NCI-H2171 treated with DMSO at 0.1 percent for 48 hours (cell line): ENCODE data around the gene TRIAP1.
"Not testable (repeated sequence)": the region's sequence is repeated elsewhere in the genome, so short reads cannot be mapped to it uniquely, and the experiment has no call there.

ENCODE experiments used
- DNase-seq: peaks from one replicate; lab custom pipeline; 2025; lab: John Stamatoyannopoulos, UW

TRIAP1 gene

DNA sequence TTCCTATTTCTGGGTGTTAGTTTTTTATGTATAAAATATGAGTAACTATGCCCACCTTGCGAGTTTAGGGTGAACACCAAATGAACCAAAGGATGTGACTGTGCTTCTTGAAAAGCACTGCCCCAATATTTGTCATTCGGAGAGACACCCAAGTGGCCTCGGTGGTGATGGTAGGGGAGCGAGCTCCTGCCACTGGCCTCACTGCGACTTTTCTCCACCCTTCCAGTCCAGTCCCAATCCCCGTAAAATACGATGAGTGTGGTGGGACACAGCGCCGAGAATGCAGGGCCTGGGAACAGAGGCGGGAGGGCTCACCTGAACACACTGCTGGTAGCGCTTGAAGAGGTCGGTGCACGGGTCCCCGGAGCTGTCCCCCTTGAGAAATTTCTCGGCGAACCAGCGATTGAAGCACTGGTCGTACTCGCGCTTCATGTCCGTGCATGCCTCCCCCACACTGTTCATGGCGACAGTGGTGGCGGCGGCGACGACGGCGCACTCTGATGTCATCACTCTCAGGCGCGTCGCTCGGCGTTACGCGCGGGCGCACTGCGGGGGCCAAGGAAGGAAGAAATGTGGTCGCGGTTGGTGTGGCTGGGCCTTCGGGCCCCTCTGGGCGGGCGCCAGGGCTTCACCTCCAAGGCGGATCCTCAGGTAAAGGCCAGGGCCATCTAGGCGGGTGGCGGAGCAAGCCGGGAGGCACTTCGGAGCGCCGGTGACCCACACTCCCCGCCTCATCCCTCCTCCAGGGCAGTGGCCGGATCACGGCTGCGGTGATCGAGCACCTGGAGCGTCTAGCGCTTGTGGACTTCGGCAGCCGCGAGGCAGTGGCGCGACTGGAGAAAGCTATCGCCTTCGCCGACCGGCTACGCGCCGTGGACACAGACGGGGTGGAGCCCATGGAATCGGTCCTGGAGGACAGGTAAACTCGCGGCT lies at the start of gene TRIAP1, which contains the start of gene GATC:
TSS of gene TRIAP1 (minus strand) at position 474 of the 933 bp plus-strand sequence. CDS start at position 462, 12 bp downstream.
TSS of gene GATC (plus strand) at position 534 of the 933 bp plus-strand sequence. CDS start at position 571, 37 bp downstream.
- peak; percentile 82 for DNase-seq

DNA sequence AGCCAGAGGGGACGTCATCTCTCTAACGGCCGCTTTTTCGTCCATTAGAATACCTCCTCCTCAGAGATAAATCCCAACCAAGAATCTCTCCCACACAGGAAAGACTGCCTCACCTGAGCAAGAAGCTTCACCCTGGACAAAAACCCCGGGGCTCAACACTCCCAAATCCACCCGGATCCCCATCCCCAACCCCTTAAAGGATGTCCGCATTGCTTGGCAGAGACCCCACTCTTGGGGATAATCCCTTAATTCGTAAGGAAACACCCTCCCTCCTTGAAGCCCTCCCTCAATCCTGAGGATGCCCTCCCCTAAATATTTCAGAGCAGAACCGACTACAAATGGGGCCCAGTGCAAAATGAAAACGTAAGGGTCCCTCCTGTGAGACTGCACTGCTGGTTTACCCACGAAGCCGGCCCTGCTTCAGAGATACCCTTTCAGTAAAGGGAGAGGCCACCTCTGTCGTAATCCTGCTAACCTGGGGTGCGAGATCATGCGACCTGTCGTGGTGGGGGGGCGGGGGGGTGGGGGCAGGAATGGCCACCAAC lies 49.1 kb upstream of the TRIAP1 start:
- no peak for DNase-seq

DNA sequence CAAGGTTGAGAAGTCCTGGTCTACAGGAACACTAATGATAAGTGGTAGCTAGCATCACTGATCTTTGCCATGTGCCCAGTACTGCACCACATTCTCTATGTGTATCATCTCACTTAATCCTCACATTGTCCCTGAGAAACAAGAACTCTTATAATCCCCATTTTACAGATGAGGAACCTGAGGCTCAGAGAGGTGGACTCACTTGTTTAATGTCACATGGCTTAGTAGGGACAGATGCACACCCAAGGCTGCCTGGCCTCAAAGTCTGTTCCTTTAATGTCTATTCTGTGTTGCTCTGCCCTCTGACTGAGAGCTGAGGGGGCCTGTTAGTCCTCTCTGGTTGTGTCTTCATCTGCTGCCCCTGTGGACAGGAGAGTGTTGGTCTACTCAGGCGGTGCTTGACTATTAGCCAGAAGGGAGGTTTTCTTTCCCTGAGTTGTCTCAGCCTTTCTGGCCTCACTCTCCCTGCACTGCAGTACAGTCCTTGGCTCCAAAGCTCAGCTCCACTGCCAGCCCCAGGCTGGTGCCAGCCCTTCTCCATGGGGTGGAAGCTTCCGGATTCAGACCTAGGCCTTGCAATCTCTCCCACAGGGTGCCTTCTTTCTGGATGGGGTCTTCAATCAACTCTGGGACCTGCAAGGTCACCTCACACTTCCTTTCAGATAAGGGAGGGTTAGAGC lies 44.8 kb upstream of the TRIAP1 start:
- no peak for DNase-seq

DNA sequence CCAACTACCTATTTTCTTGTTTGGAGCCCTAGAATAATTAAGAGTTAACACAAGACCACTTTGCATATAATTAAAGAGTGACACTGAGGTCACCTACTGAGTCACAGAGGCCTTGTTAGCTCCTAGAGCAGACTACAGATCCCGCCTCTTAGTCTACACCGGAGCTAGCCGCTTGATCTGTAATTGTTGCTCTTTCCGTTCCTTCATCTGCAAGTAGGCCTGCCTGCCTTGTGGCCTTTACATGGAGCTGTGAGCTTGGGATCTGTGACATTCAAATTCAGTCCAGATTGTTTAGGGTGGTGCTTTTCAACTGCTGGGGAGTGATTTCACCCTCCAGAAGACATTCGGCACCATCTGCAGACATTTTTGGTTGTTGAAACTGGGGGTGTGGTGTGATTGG lies 44.1 kb upstream of the TRIAP1 start:
- DNase-seq, result no peak

DNA sequence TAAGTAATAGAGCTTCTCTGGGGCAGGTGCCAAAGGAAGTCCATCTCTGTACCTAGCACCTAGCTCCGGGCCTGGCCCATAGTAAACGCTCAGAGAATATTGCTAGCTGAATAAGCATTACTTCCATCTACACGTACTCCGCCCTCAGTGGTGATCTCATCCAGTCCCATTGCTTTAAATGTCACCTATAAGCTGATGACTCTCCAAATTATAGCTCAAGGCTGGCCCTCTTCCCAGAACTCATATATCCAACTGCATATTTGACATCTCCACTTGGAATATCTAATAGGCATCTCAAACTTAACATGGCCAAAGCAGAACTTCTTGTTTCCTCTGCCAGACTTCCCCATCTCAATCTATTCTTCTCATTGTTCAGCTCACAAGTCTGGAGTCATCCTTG lies 42.8 kb upstream of the TRIAP1 start:
- DNase-seq, result no peak

DNA sequence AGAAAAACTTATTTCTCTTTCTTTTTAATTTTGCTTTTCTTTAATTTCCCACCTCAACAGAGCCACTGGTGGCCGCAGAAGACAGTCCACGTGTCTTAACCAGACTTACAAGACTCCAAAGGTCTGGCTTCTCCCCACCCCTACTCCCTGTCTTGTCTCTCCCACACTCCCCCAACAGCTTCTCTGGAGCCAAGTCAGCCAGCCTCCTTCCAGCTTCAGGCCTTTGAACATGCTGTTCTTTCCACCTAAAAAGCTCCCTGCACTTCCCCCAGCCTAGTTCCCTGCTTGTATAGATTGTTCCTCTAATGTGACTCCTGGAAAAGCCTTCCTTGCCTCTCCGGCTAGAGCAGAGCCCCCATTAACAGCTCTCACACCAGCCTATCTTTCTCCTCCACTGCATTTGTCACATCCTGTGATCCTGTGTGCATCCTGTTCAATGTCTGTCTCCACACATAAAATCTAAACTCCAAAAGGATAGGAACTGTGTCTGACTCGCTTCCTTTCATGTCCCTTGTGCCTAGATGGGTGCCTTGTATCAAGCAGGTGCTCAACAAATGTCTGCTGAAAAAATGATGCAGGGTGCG lies 42.0 kb upstream of the TRIAP1 start:
- DNase-seq, result no peak

DNA sequence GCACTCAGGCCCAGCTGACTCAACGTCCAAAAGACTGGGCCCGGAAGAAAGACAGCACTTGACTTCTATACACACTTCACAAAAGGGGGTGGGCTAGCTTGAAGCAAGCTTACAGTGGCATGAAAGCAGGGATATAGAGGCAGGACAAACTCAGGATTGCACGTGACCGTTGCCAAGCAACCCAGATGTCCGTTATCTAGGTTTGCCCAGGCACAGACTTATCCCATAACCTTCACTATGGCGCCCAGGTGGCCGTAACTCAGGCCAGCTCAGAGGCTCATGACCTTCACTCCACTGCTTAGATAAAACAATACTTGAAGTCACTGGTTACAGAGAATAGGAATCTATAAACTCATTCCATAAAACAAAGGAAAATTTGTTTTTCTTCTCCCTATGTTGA lies 41.4 kb upstream of the TRIAP1 start:
- not testable (repeated sequence) for DNase-seq

DNA sequence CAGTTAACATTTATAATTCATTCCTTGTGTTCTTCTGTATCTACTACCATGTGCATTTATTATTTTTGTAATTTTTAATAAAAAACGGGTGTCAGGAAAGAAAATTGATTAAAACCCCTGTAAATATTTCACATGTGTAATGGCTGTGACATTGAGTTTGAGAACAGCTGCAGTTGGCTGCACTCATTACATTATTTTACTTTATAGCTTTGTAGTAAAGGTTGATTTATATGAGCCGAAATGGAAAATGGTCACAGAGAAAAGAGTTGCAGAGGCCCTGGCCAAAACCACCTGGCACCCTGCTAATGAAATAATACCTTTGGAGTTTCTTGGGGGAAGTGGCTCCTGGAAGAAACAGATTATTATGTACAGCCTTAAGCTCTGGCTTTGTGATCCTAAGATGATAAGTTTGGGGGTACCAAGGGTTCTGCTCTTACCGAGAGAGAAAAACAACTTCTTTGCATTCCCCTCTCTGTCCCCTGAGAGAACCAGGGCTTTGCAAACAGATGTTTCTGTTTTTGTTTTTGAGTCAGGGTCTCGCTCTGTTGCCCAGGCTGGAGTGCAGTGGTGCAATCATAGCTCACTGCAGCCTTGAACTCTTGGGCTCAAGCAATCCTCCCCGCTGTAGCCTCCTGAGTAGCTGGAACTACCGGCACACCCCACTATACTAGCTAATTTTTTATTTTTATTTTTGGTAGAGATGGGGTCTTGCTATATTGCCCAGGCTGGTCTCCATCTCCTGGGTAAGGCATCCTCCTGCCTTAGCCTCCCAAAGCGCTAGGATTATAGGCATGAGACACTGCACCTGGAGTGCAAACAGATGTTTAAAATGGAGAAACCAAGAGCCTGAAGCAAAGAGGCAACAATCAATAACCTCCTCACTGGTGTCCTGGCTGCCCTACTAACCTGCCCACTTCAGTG lies 40.0 kb upstream of the TRIAP1 start:
- DNase-seq, result no peak

DNA sequence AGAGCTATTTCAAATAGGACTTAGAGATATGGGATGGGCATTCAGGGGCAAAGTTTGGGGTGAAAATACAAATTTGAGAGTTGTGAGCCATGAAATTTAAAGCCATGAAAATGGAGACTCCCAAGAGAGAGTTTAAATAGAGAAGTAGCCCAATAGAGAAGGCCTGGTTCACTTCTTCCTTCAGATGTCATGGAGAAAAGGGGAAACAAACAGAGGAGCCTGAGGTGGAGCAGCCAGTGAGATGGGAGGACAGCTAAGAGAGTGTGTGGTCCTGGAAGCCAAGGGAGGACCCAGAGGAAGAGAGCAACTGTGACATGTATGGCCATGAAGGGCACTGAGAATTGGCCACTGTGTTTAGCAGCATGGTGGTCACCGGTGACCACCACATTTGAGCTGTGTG lies 37.4 kb upstream of the TRIAP1 start:
- no peak for DNase-seq

DNA sequence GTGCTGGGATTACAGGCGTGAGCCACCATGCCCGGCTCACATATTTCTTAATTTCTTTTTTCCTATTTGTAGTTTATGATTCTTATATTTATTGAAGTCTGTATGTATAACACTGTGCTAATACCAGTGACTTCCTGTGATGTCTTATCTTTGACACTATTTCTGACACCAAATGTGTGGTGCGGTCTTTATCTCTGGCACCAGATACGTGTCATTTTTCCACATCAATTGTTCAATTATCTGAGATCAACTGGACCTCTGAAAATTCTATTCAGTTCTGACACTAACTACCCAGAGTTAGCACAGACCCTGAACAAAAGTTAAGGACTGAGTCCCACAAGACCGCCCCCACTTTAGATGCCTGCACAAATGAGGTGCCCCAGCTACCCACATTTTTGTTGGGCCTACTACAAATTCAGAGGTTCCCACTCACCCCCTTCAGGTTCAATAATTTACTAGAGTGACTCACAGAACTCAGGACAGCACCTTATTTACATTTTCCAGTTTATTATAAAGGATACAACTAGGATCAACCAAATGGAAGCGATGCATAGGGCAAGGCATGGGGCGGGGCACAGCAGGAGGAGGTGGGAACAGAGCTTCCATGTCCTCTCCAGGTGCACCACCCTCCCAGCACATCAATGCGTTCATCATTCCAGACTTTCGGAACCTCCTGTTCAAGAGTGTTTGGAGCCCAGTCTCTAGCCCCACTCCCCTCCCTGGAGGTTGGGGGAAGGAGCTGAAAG lies 35.0 kb upstream of the TRIAP1 start:
- no peak for DNase-seq

DNA sequence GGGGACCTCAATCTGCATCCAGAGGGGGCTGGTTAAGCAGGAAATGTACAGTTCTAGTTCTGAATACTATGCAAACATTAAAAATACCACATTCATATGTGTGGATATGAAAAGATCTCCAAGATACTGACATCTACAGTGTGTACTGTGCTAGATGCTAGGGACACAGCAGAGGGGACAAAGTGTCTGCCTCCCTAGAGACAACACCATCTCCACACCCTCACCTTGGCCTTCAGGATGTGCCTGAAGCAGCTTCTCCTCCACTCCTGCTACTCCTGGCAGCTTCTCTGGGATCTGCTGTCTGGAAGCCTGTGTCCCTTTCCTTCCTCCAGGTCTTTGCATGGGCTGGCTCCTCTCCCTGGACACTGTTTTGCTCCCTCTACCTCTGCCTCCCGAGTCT lies 34.0 kb upstream of the TRIAP1 start:
- no peak for DNase-seq

DNA sequence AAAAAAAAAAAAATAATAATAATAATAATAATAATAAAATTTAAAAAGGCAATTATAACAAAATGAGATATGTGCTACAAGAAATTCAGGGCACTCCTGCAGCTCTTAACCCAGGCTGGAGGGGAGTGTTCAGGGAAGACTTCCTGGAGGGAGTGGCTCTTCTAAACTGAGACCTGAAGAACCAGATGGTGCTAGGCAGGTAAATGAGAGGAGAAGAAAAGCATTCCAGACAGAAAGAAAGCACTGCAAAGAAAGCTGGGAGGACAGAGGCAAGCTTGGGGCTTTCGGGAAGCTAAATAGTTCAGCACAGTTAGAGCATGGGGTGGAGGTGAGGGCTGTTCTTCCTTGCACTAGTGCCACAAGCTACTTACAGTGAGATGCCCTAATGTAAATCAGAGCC lies 33.3 kb upstream of the TRIAP1 start:
- no peak for DNase-seq

DNA sequence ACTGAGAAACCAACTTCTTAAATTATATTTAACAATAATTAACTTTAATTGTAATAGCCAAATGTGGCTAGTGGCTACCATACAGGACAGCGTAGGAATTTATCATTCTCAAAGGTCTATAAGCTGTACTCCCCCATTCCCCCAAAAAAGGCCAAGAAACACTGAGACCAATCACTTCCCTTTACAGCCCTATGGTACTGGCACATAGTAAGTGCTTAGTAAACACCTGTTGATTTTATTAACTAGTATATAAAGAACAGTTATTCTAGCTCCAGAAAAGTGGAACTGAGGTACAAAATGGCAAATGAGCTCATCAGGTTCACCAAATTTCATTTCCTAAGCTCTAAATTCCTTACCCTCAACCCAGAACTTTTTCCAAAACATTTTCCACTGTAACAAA lies 29.5 kb upstream of the TRIAP1 start:
- no peak for DNase-seq

DNA sequence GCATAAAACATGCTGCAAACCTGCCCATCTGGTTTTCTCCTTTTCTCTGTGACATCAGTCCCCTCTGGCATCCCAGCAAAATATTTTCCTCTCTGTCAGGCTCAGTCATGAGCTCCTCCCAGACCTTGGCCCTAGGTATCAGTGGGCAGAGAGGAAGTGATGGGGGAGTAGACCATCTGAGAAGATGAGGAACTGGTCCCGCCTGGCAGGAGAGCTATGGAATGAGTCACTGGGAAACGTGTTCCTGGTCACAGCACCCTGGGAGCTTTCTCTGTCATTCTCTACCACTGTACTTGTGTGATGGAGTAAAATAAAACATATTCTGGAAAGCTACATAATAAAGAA lies 28.4 kb upstream of the TRIAP1 start:
- no peak for DNase-seq

DNA sequence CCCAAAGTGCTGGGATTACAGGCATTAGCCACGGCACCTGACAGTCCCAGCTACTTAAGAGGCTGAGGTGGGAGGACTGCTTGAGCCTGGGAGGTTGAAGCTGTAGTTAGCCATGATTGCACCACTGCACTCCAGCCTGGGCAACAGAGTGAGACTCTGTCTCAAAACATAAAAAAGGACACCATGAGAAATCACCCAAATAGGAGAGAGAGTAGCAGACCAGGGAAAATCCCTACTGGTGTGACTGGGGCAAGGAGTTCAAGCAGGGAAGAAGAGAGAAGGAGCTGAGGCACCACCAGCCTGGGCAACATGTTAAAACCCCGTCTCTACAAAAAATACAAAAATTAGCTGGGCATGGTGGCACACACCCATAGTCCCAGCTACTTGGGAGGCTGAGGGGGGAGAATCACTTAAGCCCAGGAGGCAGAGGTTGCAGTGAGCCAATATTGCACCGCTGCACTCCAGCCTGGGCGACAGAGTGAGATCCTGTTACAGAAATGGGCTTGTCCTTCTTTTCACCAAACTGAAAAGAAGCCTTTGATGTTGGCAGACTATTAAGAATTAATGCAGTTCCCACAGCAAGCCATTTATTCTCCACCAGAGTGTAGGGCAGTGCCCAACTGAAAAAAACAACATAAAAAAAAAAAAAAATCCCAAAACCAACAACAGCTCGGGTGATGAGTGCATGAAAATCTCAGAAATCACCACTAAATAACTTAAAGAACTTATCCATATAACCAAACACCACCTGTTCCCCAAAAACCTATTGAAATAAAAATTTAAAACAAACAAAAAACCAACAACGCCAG lies 27.8 kb upstream of the TRIAP1 start:
- DNase-seq, result no peak

DNA sequence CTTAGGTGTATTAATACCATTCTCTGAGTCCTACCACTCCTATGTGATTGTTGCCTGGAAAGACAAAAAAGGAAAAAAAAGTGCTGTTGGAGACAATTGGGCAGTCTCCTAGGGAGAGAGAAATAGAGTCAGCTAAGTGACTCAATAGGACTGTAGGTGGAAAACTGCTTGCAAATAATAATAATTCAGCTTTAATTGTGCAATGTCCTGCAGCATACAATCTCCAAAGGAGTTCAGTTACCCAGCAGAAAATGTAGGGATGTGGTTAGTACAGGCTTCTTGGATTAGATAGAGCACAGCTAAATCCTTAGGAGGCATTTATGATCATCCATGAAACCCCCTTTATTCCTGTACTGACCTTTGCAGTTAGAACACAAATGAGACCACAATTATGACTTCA lies 26.3 kb upstream of the TRIAP1 start:
- DNase-seq, result no peak

DNA sequence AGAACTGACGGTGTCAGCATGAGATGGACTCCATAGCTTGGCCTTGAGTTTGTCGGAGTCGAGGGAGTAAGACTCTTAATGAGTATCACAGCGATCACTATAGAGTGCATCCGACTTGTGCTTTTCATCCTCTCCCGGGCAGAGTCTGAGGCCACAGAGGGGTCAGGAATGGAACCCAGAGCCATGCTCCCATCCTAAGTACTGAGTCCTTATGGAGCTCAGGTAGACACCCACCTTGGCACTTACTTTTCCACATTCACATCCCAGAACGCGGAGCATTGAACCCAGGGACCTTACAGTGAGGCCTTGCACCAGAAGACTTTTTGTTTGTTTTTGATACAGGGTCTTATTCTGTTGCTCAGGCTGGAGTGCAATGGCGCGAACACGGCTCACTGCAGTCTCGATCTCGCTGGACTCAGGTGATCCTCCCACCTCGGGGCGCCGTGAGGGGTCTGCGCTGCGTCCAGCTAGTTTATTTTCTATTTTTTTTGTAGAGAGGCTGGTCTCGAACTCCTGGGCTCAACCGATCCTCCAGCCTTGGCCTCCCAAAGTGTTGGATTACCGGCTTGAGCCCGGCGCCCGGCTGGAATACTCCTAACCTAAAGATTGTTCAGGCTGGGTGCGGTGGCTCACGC lies 24.1 kb upstream of the TRIAP1 start:
- DNase-seq, result peak; percentile 42

DNA sequence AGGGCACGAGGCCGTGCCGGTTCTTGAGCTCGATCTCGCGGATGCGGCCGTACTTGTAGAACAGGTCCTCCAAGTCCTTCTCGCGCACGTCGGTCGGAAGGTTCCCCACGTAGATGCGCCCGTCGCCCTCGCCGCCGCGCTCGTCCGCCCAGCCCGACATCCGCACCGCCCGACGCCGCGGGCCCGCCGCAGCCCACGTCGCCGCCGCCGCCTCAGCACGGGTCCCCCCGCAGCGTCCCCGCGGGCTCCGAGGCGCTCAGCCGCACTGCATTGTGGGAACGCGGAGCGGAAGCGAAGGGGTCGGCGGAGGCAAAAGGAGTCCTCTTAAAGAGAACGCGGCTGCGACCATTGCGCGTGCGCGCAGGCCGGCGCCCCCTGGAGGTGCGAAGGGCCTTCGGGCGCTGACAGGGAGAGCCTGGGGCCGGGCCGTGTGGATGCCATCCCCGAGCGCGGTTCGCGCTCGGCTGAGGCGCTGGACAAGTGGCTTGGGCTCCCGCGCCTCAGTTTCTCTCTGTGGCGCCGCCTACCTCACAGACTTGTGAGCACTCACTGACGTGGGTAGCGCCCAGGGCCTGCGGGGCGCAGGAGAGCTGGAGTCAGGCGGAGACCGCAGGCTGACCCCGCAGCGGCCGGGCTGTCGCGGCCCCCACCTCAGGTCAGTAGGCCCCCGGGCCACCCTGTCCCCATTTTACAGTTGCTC lies 23.4 kb upstream of the TRIAP1 start, which contains the start of gene SRSF9:
TSS of gene SRSF9 (minus strand) at position 299 of the 700 bp plus-strand sequence. CDS start at position 160, 139 bp downstream.
- DNase-seq, result peak; percentile 93
